ENCODE results near the gene C3orf18. TPM values are rescaled to one million over a fixed set of nuclear protein-coding genes. Genes with fewer than 3 reads are reported as not detected.

The C3orf18 gene
- total RNA-seq, 2 donors from 2014 or later = 7.5 to 11.0 TPM

Other genes starting within 250 kb of the C3orf18 start
- gene HYAL2, start 245.0 kb downstream of the C3orf18 start, total RNA-seq = 100 to 1,000 TPM in 1 of 2 donors, 10 to 100 TPM in 1; 76.1 to 131 TPM
- 100 to 1,000 TPM in 1 of 2 donors, 10 to 100 TPM in 1; 31.9 to 121 TPM for gene TUSC2, start 239.5 kb downstream of the C3orf18 start, total RNA-seq
- 10 to 100 TPM; 23.8 to 36.6 TPM for gene RASSF1, start 226.9 kb downstream of the C3orf18 start, total RNA-seq
- gene ZMYND10, start 222.0 kb downstream of the C3orf18 start, total RNA-seq = 10 to 100 TPM in 1 of 2 donors, 1 to 10 TPM in 1; 1.6 to 41.9 TPM
- 10 to 100 TPM; 22.8 to 32.1 TPM for gene NPRL2, start 217.0 kb downstream of the C3orf18 start, total RNA-seq
- 10 to 100 TPM; 33.2 to 39.9 TPM for gene CYB561D2, start 216.9 kb downstream of the C3orf18 start, total RNA-seq
- 10 to 100 TPM; 73.0 to 76.7 TPM for gene TMEM115, start 208.2 kb downstream of the C3orf18 start, total RNA-seq
- gene CACNA2D2, start 64.1 kb downstream of the C3orf18 start, total RNA-seq = 1 to 10 TPM; 5.6 to 9.1 TPM
- gene HEMK1, start 1.8 kb upstream of the C3orf18 start, total RNA-seq = 10 to 100 TPM in 1 of 2 donors, 1 to 10 TPM in 1; 8.5 to 17.1 TPM
- 1 to 10 TPM; 5.1 to 7.6 TPM for gene CISH, start 44.0 kb upstream of the C3orf18 start, total RNA-seq
- 10 to 100 TPM; 33.2 to 52.3 TPM for gene MAPKAPK3, start 49.4 kb upstream of the C3orf18 start, total RNA-seq
- gene DOCK3, start 107.2 kb upstream of the C3orf18 start, total RNA-seq = 1 to 10 TPM in 1 of 2 donors, under 1 TPM in 1; 0.36 to 6.3 TPM